IMR-90 (cell line): Measurements from ENCODE around the gene SEC24D. TPM values are rescaled to one million over a fixed set of nuclear protein-coding genes. Genes with fewer than 3 reads are reported as not detected.

ENCODE experiments used
- ATAC-seq: fragments of 200-7000 bp; cut with Tn5 transposase; 2 replicates; pipeline ENCODE4 v1.9.1; 2020; ENCODE audit warnings: low read depth, mild to moderate bottlenecking, moderate library complexity
- BruUV-seq: library from RNA; stranded (reverse); fragments of 400-500 nt; replicated peaks from 2 replicates; lab custom pipeline; 2021; lab: Mats Ljungman, UMichigan
- CTCF ChIA-PET: fragments of 300-600 bp; formaldehyde crosslinking; extraction: SDS; loops from one replicate; lab custom pipeline; 2021; ENCODE audit warnings: antibody characterized with exemption; lab: Yijun Ruan, JAX
- POLR2A ChIA-PET: fragments of 300-600 bp; sonication (Branson Sonifier 250); formaldehyde crosslinking; loops from one replicate; lab custom pipeline; 2022; ENCODE audit warnings: antibody characterized with exemption; ENCODE audit not compliant: unreplicated experiment; lab: Charles Lee
- DNase-seq: peaks from one replicate; pipeline ENCODE4 v3.0.0; 2013
- H2AFZ ChIP-seq: replicated peaks from 2 replicates; pipeline ENCODE3; 2013; ENCODE audit warnings: low read length, mild to moderate bottlenecking; ENCODE audit not compliant: poor library complexity
- H2AK5ac ChIP-seq: 2 replicates; pipeline ENCODE4 v1.6.1; 2013; ENCODE audit warnings: low read depth, low read length, inconsistent platforms
- H2AK9ac ChIP-seq: replicated peaks from 2 replicates; pipeline ENCODE3; 2013; ENCODE audit warnings: mild to moderate bottlenecking, low read depth, low read length, moderate library complexity; ENCODE audit not compliant: poor library complexity
- H2BK120ac ChIP-seq: 2 replicates; pipeline ENCODE4 v1.6.1; 2013; ENCODE audit warnings: low read depth, low read length, inconsistent platforms
- H2BK15ac ChIP-seq: 3 replicates; pipeline ENCODE4 v1.6.1; 2013; ENCODE audit warnings: low read depth, low read length, inconsistent platforms
- H2BK20ac ChIP-seq: 2 replicates; pipeline ENCODE4 v1.6.1; 2013; ENCODE audit warnings: low read depth, mild to moderate bottlenecking, inconsistent platforms, low read length, moderate library complexity
- H2BK5ac ChIP-seq: 2 replicates; pipeline ENCODE4 v1.6.1; 2013; ENCODE audit warnings: mild to moderate bottlenecking, low read depth, low read length, inconsistent platforms; ENCODE audit not compliant: poor library complexity, severe bottlenecking
- H3K14ac ChIP-seq: replicated peaks from 2 replicates; pipeline ENCODE4 v1.6.1; 2013; ENCODE audit warnings: low read depth, low read length, inconsistent platforms
- H3K18ac ChIP-seq: 2 replicates; pipeline ENCODE4 v1.6.1; 2013; ENCODE audit warnings: low read depth, low read length, control low read depth
- H3K23ac ChIP-seq: 2 replicates; pipeline ENCODE4 v1.6.1; 2013; ENCODE audit warnings: low read depth, low read length, inconsistent platforms
- H3K27ac ChIP-seq: 2 replicates; pipeline ENCODE4 v1.5.1; 2013; ENCODE audit warnings: mild to moderate bottlenecking, control low read depth, low read length; ENCODE audit not compliant: insufficient read depth
- H3K27me3 ChIP-seq: 2 replicates; pipeline ENCODE4 v1.6.1; 2013; ENCODE audit warnings: low read length; ENCODE audit not compliant: control insufficient read depth, insufficient read depth
- H3K36me3 ChIP-seq: 2 replicates; pipeline ENCODE4 v1.6.1; 2013; ENCODE audit warnings: low read length, mixed read lengths; ENCODE audit not compliant: control insufficient read depth, insufficient read depth
- H3K4ac ChIP-seq: 2 replicates; pipeline ENCODE4 v1.6.1; 2013; ENCODE audit warnings: low read depth, low read length, inconsistent platforms
- H3K4me1 ChIP-seq: 2 replicates; pipeline ENCODE4 v1.6.1; 2013; ENCODE audit warnings: low read length, mixed read lengths; ENCODE audit not compliant: control insufficient read depth, insufficient read depth
- H3K4me2 ChIP-seq: 2 replicates; pipeline ENCODE4 v1.6.1; 2013; ENCODE audit warnings: low read depth, mild to moderate bottlenecking, control low read depth, low read length, moderate library complexity
- H3K4me3 ChIP-seq: 2 replicates; pipeline ENCODE4 v1.5.1; 2013; ENCODE audit warnings: low read depth, mild to moderate bottlenecking, control low read depth, low read length, moderate library complexity; ENCODE audit not compliant: insufficient read depth
- H3K56ac ChIP-seq: 2 replicates; pipeline ENCODE4 v1.6.1; 2013; ENCODE audit warnings: low read length, inconsistent platforms; ENCODE audit not compliant: insufficient read depth; ENCODE audit errors: extremely low read depth
- H3K79me1 ChIP-seq, 2 experiments: 2 replicates each; pipeline ENCODE4 v1.6.1; 2013; ENCODE audit warnings: low read length in 2 of 2, inconsistent platforms in 1 of 2, low read depth in 1 of 2
- H3K9ac ChIP-seq: 2 replicates; pipeline ENCODE4 v1.6.1; 2013; ENCODE audit warnings: low read depth, low read length, control low read depth
- H3K9me1 ChIP-seq: 2 replicates; pipeline ENCODE4 v1.6.1; 2013; ENCODE audit warnings: low read length, inconsistent platforms; ENCODE audit not compliant: insufficient read depth
- H3K9me3 ChIP-seq: 2 replicates; pipeline ENCODE4 v1.6.1; 2013; ENCODE audit warnings: low read length; ENCODE audit not compliant: control insufficient read depth, insufficient read depth
- H4K20me1 ChIP-seq: 2 replicates; pipeline ENCODE4 v1.6.1; 2013; ENCODE audit warnings: low read length, inconsistent platforms; ENCODE audit not compliant: insufficient read depth
- H4K5ac ChIP-seq: 2 replicates; pipeline ENCODE4 v1.6.1; 2013; ENCODE audit warnings: mild to moderate bottlenecking, low read depth, low read length, control low read depth
- H4K8ac ChIP-seq, 2 experiments: 2 replicates each; pipeline ENCODE4 v1.6.1; 2013; ENCODE audit warnings: low read depth in 2 of 2, low read length in 2 of 2, control low read depth in 1 of 2, inconsistent platforms in 1 of 2
- H4K91ac ChIP-seq: 2 replicates; pipeline ENCODE4 v1.6.1; 2013; ENCODE audit warnings: low read depth, low read length, inconsistent platforms; ENCODE audit not compliant: insufficient read depth
- ELK1 ChIP-seq: fragments of 150-350 bp; IDR thresholded peaks from 2 replicates; pipeline ENCODE4 v1.6.1; 2016; ENCODE audit warnings: low read depth, mild to moderate bottlenecking, low read length, moderate library complexity, borderline replicate concordance
- POLR2A ChIP-seq: IDR thresholded peaks from 2 replicates; pipeline ENCODE4 v1.6.1; 2012; ENCODE audit warnings: mild to moderate bottlenecking, low read depth, low read length
- RAD21 ChIP-seq: IDR thresholded peaks from 2 replicates; pipeline ENCODE4 v1.6.1; 2012; ENCODE audit warnings: low read length, improper control_type of control experiment
- WGBS, 2 experiments: methylation state at CpG; one replicate each; pipeline versions ENCODE4 v1.1.5 to v1.1.7; 2013; ENCODE audit warnings: missing lambda C conversion rate in 2 of 2; ENCODE audit not compliant: insufficient read length in 1 of 2; ENCODE audit errors: extremely low coverage in 2 of 2; 5-methylcytosine and 5-hydroxymethylcytosine counted together
- dilution Hi-C: fragments of 300-500 bp; cut with HindIII; formaldehyde crosslinking; loops from one replicate; pipeline ENCODE4 v1.14.3; 2018; ENCODE audit warnings: low sequenced_read_pairs; ENCODE audit not compliant: unreplicated experiment
- in situ Hi-C: fragments of 300-500 bp; cut with MboI; formaldehyde crosslinking; loops from 3 replicates; pipeline ENCODE4 v1.14.3; 2019; ENCODE audit warnings: low sequenced_read_pairs, inconsistent platforms, mixed read lengths
- intact Hi-C: fragments of 100-400 bp; cut with micrococcal nuclease; formaldehyde crosslinking; loops from 2 replicates; pipeline ENCODE4 v1.10.0; 2022
- polyA plus RNA-seq, 3 experiments: library from polyadenylated mRNA; depleted of rRNA; stranded (reverse); fragments of >200 nt; gene quantifications; 2 replicates each; pipeline ENCODE4 v1.2.3, GENCODE V29; 2012; ENCODE audit warnings: low replicate concordance in 1 of 3
- total RNA-seq: library from RNA; depleted of rRNA; stranded (reverse); fragments of >200 nt; gene quantifications from 2 replicates; pipeline ENCODE4 v1.2.3, GENCODE V29; 2012
- TF ChIP-seq, protein P1 (sequence below): conservative IDR thresholded peaks from 2 replicates; pipeline ENCODE4 v1.5.1; 2012; ENCODE audit warnings: mild to moderate bottlenecking, low read depth, low read length, improper control_type of control experiment

SEC24D gene
- total and polyA plus RNA-seq, 2 of the 4 experiments (the other 2 are of a cell fraction), result 93.2 to 111 TPM

- H3K36me3 ChIP-seq, result peaks cover 42% of the 10 kb centered on the region
Observed at GRCh38 chr4:118817178-118817930, 18.6 kb downstream of the SEC24D start.

More at GRCh38 chr4:118817178-118817930, 18.6 kb downstream of the SEC24D start:
- Histone ChIP-seq H3K27me3 (no peaks in the 10 kb centered on the region), H3K56ac (no peak overlapping the region), H2BK120ac (no peak overlapping the region), H3K79me1 (peaks cover 30 to 61% of the 10 kb centered on the region in 2 experiments; a peak in 3 of 4 replicates), H4K91ac (no peak overlapping the region), H3K4me2 (no peak overlapping the region), H4K8ac (no peak overlapping the region), H2BK15ac (no peak overlapping the region), H3K4ac (no peak overlapping the region), H3K27ac (no peak overlapping the region), H2AFZ (no peak overlapping the region), H3K23ac (no peak overlapping the region), H4K20me1 (peaks cover 78% of the 10 kb centered on the region), H2AK9ac (no peak overlapping the region), H3K4me1 (peaks cover 17% of the 10 kb centered on the region), H3K18ac (no peak overlapping the region), H3K14ac (no peak overlapping the region), H3K9me1 (peaks cover 20% of the 10 kb centered on the region), H2BK20ac (no peak overlapping the region), H2AK5ac (no peak overlapping the region), H3K9me3 (no peaks in the 10 kb centered on the region), H3K4me3 (no peak overlapping the region), H2BK5ac (no peak overlapping the region), H3K9ac (no peak overlapping the region), H4K5ac (no peak overlapping the region)
- TF ChIP-seq RAD21 (no peak), POLR2A (no peak), ELK1 (no peak)
- TF ChIP-seq, protein P1, sequence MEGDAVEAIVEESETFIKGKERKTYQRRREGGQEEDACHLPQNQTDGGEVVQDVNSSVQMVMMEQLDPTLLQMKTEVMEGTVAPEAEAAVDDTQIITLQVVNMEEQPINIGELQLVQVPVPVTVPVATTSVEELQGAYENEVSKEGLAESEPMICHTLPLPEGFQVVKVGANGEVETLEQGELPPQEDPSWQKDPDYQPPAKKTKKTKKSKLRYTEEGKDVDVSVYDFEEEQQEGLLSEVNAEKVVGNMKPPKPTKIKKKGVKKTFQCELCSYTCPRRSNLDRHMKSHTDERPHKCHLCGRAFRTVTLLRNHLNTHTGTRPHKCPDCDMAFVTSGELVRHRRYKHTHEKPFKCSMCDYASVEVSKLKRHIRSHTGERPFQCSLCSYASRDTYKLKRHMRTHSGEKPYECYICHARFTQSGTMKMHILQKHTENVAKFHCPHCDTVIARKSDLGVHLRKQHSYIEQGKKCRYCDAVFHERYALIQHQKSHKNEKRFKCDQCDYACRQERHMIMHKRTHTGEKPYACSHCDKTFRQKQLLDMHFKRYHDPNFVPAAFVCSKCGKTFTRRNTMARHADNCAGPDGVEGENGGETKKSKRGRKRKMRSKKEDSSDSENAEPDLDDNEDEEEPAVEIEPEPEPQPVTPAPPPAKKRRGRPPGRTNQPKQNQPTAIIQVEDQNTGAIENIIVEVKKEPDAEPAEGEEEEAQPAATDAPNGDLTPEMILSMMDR, result no peak
- WGBS, 2 experiments, result 100% methylated on average over 1 of the region's 4 CpGs; no CpG with 5 or more reads in 1 of the 2 experiments
- CTCF ChIA-PET, result interaction anchor here (0.6 to 0.7 kb wide), 2 partner anchors 9 to 140 kb away, joined by 3 read pairs; no protein-coding TSS in a partner anchor
- BruUV-seq, result no TSS peak
- POLR2A ChIA-PET, result no interaction called here
- intact Hi-C loops (loop anchor here (2.0 kb wide), 1 partner anchor 13 kb away; no protein-coding TSS in a partner anchor), in situ Hi-C loops (no loop called here), dilution Hi-C loops (no loop called here)
- ATAC-seq (no peak), DNase-seq (no peak)
